WTC11 (cell line): ENCODE data around the gene ETS1. TPM values are rescaled to one million over a fixed set of nuclear protein-coding genes. Genes with fewer than 3 reads are reported as not detected.

Experiments
- ATAC-seq: fragments of 200-7000 bp; cut with Tn5 transposase; 2 replicates; pipeline ENCODE4 v1.10.0; 2021; ENCODE audit warnings: mild to moderate bottlenecking, moderate library complexity
- CTCF ChIA-PET: fragments of 300-600 bp; sonication (Branson Sonifier 250); formaldehyde crosslinking; loops from one replicate; lab custom pipeline; 2021; ENCODE audit warnings: antibody characterized with exemption; lab: Charles Lee
- POLR2A ChIA-PET: fragments of 350-600 bp; sonication (Branson Sonifier 250); formaldehyde crosslinking; loops from one replicate; lab custom pipeline; 2021; ENCODE audit warnings: antibody characterized with exemption; lab: Charles Lee
- DNase-seq: peaks from one replicate; pipeline ENCODE4 v3.0.0; 2021; ENCODE audit warnings: low spot score
- H3K27ac Mint-ChIP-seq: 2 replicates; pipeline ENCODE4 v1.8.0; 2021; ENCODE audit warnings: mixed read lengths
- H3K27me3 Mint-ChIP-seq: 2 replicates; pipeline ENCODE4 v1.8.0; 2021; ENCODE audit warnings: low read depth, mild to moderate bottlenecking, moderate library complexity, mixed read lengths
- H3K36me3 Mint-ChIP-seq: 2 replicates; pipeline ENCODE4 v1.8.0; 2021; ENCODE audit warnings: mixed read lengths
- H3K4me1 Mint-ChIP-seq: 2 replicates; pipeline ENCODE4 v1.8.0; 2022; ENCODE audit warnings: mixed read lengths
- H3K4me3 Mint-ChIP-seq: 2 replicates; pipeline ENCODE4 v1.8.0; 2021; ENCODE audit warnings: mild to moderate bottlenecking, moderate library complexity, mixed read lengths
- H3K9me3 Mint-ChIP-seq: 2 replicates; pipeline ENCODE4 v1.8.0; 2021; ENCODE audit warnings: mixed read lengths
- ATF1 ChIP-seq: sonication (generic); formaldehyde crosslinking; IDR thresholded peaks from 2 replicates; pipeline ENCODE4 v1.8.1; 2023; ENCODE audit warnings: mild to moderate bottlenecking, moderate library complexity, missing genetic modification reagents
- CBFB ChIP-seq: sonication (generic); formaldehyde crosslinking; IDR thresholded peaks from 2 replicates; pipeline ENCODE4 v1.8.1; 2022; ENCODE audit warnings: mild to moderate bottlenecking, low read depth, missing genetic modification reagents
- EMX1 ChIP-seq: fragments of 250-450 bp; sonication (Bioruptor Pico); IDR thresholded peaks from 2 replicates; pipeline ENCODE4 v1.8.0; 2021; ENCODE audit warnings: mild to moderate bottlenecking
- GTF2I ChIP-seq: fragments of 250-450 bp; sonication (Bioruptor Pico); conservative IDR thresholded peaks from 2 replicates; pipeline ENCODE4 v1.4.0; 2021; ENCODE audit warnings: mild to moderate bottlenecking
- HMGA2 ChIP-seq: fragments of 250-450 bp; sonication (Bioruptor Pico); IDR thresholded peaks from 2 replicates; pipeline ENCODE4 v1.4.0; 2021; ENCODE audit warnings: mild to moderate bottlenecking, moderate library complexity
- IRF1 ChIP-seq: sonication (generic); formaldehyde crosslinking; IDR thresholded peaks from 2 replicates; pipeline ENCODE4 v1.8.0; 2023; ENCODE audit warnings: missing genetic modification reagents
- NFE2L1 ChIP-seq: sonication (generic); formaldehyde crosslinking; IDR thresholded peaks from 2 replicates; pipeline ENCODE4 v1.8.1; 2023; ENCODE audit warnings: missing genetic modification reagents
- OVOL2 ChIP-seq: fragments of 250-450 bp; sonication (Bioruptor Pico); IDR thresholded peaks from 2 replicates; pipeline ENCODE4 v1.9.0; 2021; ENCODE audit warnings: mild to moderate bottlenecking, borderline replicate concordance
- PRDM15 ChIP-seq: sonication (generic); formaldehyde crosslinking; IDR thresholded peaks from 2 replicates; pipeline ENCODE4 v1.8.0; 2022; ENCODE audit warnings: missing genetic modification reagents
- TEAD4 ChIP-seq: sonication (generic); formaldehyde crosslinking; IDR thresholded peaks from 2 replicates; pipeline ENCODE4 v1.8.0; 2022; ENCODE audit warnings: mild to moderate bottlenecking, missing genetic modification reagents
- ZNF138 ChIP-seq: sonication (generic); formaldehyde crosslinking; conservative IDR thresholded peaks from 2 replicates; pipeline ENCODE4 v1.8.1; 2022; ENCODE audit warnings: mild to moderate bottlenecking, moderate library complexity, missing genetic modification reagents
- ZNF416 ChIP-seq: fragments of 250-450 bp; sonication (Bioruptor Pico); IDR thresholded peaks from 2 replicates; pipeline ENCODE4 v1.9.0; 2021; ENCODE audit warnings: mild to moderate bottlenecking, inconsistent platforms
- ZNF423 ChIP-seq: fragments of 250-450 bp; sonication (Bioruptor Pico); IDR thresholded peaks from 2 replicates; pipeline ENCODE4 v2.1.2; 2022; ENCODE audit warnings: mild to moderate bottlenecking, moderate library complexity
- total RNA-seq: library from RNA; stranded (reverse); gene quantifications from 3 replicates; pipeline ENCODE4 v1.2.3, GENCODE V29; 2021
- TF ChIP-seq, protein P1 (sequence below): sonication (generic); formaldehyde crosslinking; IDR thresholded peaks from 2 replicates; pipeline ENCODE4 v1.8.1; 2022; ENCODE audit warnings: low read depth, mild to moderate bottlenecking, moderate library complexity, missing genetic modification reagents, borderline replicate concordance
- TF ChIP-seq, protein P2 (sequence below): sonication (generic); formaldehyde crosslinking; IDR thresholded peaks from 2 replicates; pipeline ENCODE4 v1.8.1; 2023; ENCODE audit warnings: mild to moderate bottlenecking, missing genetic modification reagents, moderate library complexity
- TF ChIP-seq, protein P3 (sequence below): sonication (generic); formaldehyde crosslinking; IDR thresholded peaks from 2 replicates; pipeline ENCODE4 v1.8.0; 2022; ENCODE audit warnings: mild to moderate bottlenecking, missing genetic modification reagents
- TF ChIP-seq, protein P4 (sequence below): fragments of 200-600 bp; IDR thresholded peaks from 2 replicates; pipeline ENCODE4 v1.8.0; 2022; ENCODE audit warnings: antibody characterized with exemption
- TF ChIP-seq, protein P5 (sequence below): sonication (generic); formaldehyde crosslinking; conservative IDR thresholded peaks from 2 replicates; pipeline ENCODE4 v1.8.1; 2023; ENCODE audit warnings: mild to moderate bottlenecking, low read depth, missing genetic modification reagents, moderate library complexity
- TF ChIP-seq, protein P6 (sequence below): fragments of 250-450 bp; sonication (Bioruptor Pico); IDR thresholded peaks from 2 replicates; pipeline ENCODE4 v1.9.0; 2021; ENCODE audit warnings: mild to moderate bottlenecking

ETS1 gene
- total RNA-seq, 1 experiment from 2014 or later: 33.1 TPM

- ChIA-PET CTCF (no interaction called here), POLR2A (no interaction called here)
- Mint-ChIP-seq H3K27me3 (no peaks in the 10 kb centered on the region), H3K4me3 (no peak overlapping the region), H3K9me3 (no peaks in the 10 kb centered on the region), H3K27ac (no peak overlapping the region), H3K36me3 (no peaks in the 10 kb centered on the region), H3K4me1 (peaks cover 4% of the 10 kb centered on the region)
- ATAC-seq (no peak), DNase-seq (no peak)
- TF ChIP-seq, protein P1, sequence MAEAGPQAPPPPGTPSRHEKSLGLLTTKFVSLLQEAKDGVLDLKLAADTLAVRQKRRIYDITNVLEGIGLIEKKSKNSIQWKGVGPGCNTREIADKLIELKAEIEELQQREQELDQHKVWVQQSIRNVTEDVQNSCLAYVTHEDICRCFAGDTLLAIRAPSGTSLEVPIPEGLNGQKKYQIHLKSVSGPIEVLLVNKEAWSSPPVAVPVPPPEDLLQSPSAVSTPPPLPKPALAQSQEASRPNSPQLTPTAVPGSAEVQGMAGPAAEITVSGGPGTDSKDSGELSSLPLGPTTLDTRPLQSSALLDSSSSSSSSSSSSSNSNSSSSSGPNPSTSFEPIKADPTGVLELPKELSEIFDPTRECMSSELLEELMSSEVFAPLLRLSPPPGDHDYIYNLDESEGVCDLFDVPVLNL (CRISPR knock-in tag): no peak
These were observed 176.2 kb downstream of the ETS1 start for GRCh38 chr11:128411150-128411549.

- ChIA-PET CTCF (no interaction called here), POLR2A (no interaction called here)
- TF ChIP-seq, protein P2, sequence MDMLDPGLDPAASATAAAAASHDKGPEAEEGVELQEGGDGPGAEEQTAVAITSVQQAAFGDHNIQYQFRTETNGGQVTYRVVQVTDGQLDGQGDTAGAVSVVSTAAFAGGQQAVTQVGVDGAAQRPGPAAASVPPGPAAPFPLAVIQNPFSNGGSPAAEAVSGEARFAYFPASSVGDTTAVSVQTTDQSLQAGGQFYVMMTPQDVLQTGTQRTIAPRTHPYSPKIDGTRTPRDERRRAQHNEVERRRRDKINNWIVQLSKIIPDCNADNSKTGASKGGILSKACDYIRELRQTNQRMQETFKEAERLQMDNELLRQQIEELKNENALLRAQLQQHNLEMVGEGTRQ: no peak
- TF ChIP-seq CBFB (CRISPR knock-in tag) (no peak), ZNF138 (CRISPR knock-in tag) (no peak), ZNF416 (no peak), HMGA2 (CRISPR knock-in tag) (no peak), PRDM15 (CRISPR knock-in tag) (no peak), IRF1 (CRISPR knock-in tag) (no peak), OVOL2 (CRISPR knock-in tag) (no peak), EMX1 (CRISPR knock-in tag) (no peak), TEAD4 (CRISPR knock-in tag) (no peak), GTF2I (CRISPR knock-in tag) (no peak), NFE2L1 (CRISPR knock-in tag) (no peak), ATF1 (CRISPR knock-in tag) (no peak), ZNF423 (no peak)
- TF ChIP-seq, protein P3, sequence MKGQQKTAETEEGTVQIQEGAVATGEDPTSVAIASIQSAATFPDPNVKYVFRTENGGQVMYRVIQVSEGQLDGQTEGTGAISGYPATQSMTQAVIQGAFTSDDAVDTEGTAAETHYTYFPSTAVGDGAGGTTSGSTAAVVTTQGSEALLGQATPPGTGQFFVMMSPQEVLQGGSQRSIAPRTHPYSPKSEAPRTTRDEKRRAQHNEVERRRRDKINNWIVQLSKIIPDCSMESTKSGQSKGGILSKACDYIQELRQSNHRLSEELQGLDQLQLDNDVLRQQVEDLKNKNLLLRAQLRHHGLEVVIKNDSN (CRISPR knock-in tag): no peak
- TF ChIP-seq, protein P4, sequence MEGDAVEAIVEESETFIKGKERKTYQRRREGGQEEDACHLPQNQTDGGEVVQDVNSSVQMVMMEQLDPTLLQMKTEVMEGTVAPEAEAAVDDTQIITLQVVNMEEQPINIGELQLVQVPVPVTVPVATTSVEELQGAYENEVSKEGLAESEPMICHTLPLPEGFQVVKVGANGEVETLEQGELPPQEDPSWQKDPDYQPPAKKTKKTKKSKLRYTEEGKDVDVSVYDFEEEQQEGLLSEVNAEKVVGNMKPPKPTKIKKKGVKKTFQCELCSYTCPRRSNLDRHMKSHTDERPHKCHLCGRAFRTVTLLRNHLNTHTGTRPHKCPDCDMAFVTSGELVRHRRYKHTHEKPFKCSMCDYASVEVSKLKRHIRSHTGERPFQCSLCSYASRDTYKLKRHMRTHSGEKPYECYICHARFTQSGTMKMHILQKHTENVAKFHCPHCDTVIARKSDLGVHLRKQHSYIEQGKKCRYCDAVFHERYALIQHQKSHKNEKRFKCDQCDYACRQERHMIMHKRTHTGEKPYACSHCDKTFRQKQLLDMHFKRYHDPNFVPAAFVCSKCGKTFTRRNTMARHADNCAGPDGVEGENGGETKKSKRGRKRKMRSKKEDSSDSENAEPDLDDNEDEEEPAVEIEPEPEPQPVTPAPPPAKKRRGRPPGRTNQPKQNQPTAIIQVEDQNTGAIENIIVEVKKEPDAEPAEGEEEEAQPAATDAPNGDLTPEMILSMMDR: no peak
- TF ChIP-seq, protein P5, sequence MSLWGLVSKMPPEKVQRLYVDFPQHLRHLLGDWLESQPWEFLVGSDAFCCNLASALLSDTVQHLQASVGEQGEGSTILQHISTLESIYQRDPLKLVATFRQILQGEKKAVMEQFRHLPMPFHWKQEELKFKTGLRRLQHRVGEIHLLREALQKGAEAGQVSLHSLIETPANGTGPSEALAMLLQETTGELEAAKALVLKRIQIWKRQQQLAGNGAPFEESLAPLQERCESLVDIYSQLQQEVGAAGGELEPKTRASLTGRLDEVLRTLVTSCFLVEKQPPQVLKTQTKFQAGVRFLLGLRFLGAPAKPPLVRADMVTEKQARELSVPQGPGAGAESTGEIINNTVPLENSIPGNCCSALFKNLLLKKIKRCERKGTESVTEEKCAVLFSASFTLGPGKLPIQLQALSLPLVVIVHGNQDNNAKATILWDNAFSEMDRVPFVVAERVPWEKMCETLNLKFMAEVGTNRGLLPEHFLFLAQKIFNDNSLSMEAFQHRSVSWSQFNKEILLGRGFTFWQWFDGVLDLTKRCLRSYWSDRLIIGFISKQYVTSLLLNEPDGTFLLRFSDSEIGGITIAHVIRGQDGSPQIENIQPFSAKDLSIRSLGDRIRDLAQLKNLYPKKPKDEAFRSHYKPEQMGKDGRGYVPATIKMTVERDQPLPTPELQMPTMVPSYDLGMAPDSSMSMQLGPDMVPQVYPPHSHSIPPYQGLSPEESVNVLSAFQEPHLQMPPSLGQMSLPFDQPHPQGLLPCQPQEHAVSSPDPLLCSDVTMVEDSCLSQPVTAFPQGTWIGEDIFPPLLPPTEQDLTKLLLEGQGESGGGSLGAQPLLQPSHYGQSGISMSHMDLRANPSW (CRISPR knock-in tag): no peak
- TF ChIP-seq, protein P6, sequence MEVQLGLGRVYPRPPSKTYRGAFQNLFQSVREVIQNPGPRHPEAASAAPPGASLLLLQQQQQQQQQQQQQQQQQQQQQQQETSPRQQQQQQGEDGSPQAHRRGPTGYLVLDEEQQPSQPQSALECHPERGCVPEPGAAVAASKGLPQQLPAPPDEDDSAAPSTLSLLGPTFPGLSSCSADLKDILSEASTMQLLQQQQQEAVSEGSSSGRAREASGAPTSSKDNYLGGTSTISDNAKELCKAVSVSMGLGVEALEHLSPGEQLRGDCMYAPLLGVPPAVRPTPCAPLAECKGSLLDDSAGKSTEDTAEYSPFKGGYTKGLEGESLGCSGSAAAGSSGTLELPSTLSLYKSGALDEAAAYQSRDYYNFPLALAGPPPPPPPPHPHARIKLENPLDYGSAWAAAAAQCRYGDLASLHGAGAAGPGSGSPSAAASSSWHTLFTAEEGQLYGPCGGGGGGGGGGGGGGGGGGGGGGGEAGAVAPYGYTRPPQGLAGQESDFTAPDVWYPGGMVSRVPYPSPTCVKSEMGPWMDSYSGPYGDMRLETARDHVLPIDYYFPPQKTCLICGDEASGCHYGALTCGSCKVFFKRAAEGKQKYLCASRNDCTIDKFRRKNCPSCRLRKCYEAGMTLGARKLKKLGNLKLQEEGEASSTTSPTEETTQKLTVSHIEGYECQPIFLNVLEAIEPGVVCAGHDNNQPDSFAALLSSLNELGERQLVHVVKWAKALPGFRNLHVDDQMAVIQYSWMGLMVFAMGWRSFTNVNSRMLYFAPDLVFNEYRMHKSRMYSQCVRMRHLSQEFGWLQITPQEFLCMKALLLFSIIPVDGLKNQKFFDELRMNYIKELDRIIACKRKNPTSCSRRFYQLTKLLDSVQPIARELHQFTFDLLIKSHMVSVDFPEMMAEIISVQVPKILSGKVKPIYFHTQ (CRISPR knock-in tag): no peak
- Mint-ChIP-seq H3K36me3 (no peaks in the 10 kb centered on the region), H3K4me1 (peaks cover 8% of the 10 kb centered on the region), H3K27me3 (no peaks in the 10 kb centered on the region), H3K27ac (no peak overlapping the region), H3K4me3 (no peak overlapping the region), H3K9me3 (no peaks in the 10 kb centered on the region)
- ATAC-seq (no peak), DNase-seq (no peak)
These were observed 177.9 kb downstream of the ETS1 start for GRCh38 chr11:128409476-128409875.
